Lung (tissue), 12 donors: ENCODE data around the gene CLPSL2. TPM values are rescaled to one million over a fixed set of nuclear protein-coding genes. Genes with fewer than 3 reads are reported as not detected.

ENCODE experiments used
- ATAC-seq: fragments of 200-7000 bp; cut with Tn5 transposase; one replicate; pipeline ENCODE4 v1.9.1; 2020; ENCODE audit warnings: moderate number of reproducible peaks; ENCODE audit not compliant: insufficient read depth, low FRiP score
- DNase-seq, 3 donors: peaks; one replicate each; pipeline ENCODE4 v3.0.0-alpha.2; 2013 to 2017
- H3K27ac ChIP-seq, 2 donors: one replicate each; pipeline ENCODE4 v1.5.1; 2013; ENCODE audit warnings: mild to moderate bottlenecking in 2 of 2, moderate library complexity in 2 of 2, control low read depth in 1 of 2, inconsistent platforms in 1 of 2, low read depth in 1 of 2, low read length in 1 of 2
- H3K27me3 ChIP-seq, 3 donors: one replicate each; pipeline ENCODE4 v1.5.1; 2013; ENCODE audit warnings: low read length in 2 of 3; ENCODE audit not compliant: control insufficient read depth in 3 of 3, insufficient read depth in 3 of 3
- H3K36me3 ChIP-seq, 4 donors: one replicate each; pipeline ENCODE4 v1.5.1; 2013; ENCODE audit warnings: low read length in 4 of 4, mild to moderate bottlenecking in 1 of 4, moderate library complexity in 1 of 4; ENCODE audit not compliant: control insufficient read depth in 4 of 4, insufficient read depth in 4 of 4
- H3K4me1 ChIP-seq, 5 donors: one replicate each; pipeline ENCODE4 v1.5.1; 2013; ENCODE audit warnings: low read length in 5 of 5, mild to moderate bottlenecking in 2 of 5, moderate library complexity in 1 of 5; ENCODE audit not compliant: control insufficient read depth in 5 of 5, insufficient read depth in 5 of 5
- H3K4me3 ChIP-seq: one replicate; pipeline ENCODE4 v1.5.1; 2013; ENCODE audit warnings: mild to moderate bottlenecking, control low read depth, moderate library complexity
- H3K9ac ChIP-seq, 2 donors: one replicate each; pipeline ENCODE4 v1.5.1; 2013; ENCODE audit warnings: low read length in 2 of 2, control low read depth in 1 of 2; ENCODE audit not compliant: insufficient read depth in 1 of 2
- H3K9me3 ChIP-seq, 4 donors: one replicate each; pipeline ENCODE4 v1.5.1; 2013; ENCODE audit warnings: low read length in 3 of 4, mild to moderate bottlenecking in 1 of 4, moderate library complexity in 1 of 4; ENCODE audit not compliant: control insufficient read depth in 4 of 4, insufficient read depth in 3 of 4
- WGBS, 2 donors: extraction: QIAGEN DNeasy Blood & Tissue Kit; methylation state at CpG; one replicate each; pipeline ENCODE4 v1.1.7; 2013; 5-methylcytosine and 5-hydroxymethylcytosine counted together
- polyA plus RNA-seq, 2 donors: library from polyadenylated mRNA; stranded (reverse); fragments of 200-250 nt; gene quantifications; one replicate each; pipeline ENCODE4 v1.2.1, GENCODE V29; 2013
- total RNA-seq, 2 donors: library from RNA; depleted of rRNA in 1 of 2; stranded (reverse); fragments of >200 nt in 1 of 2; gene quantifications; one replicate each; pipeline ENCODE4 v1.2.1, GENCODE V29; 2014 to 2021
- TF ChIP-seq, protein P1 (sequence below): IDR thresholded peaks from 2 replicates; pipeline ENCODE4 v1.5.1; 2012; ENCODE audit warnings: mild to moderate bottlenecking; ENCODE audit errors: control extremely low read depth, extremely low read depth
- donor health status: control.
- donor health status: control.
- donor health status: Bipolar disorder and iron deficiency.
- donor health status: healthy.
- donor health status: DM: yes; HTN: yes; CAD: no.

CLPSL2 gene
- total and polyA plus RNA-seq, 4 donors, result not detected

DNA sequence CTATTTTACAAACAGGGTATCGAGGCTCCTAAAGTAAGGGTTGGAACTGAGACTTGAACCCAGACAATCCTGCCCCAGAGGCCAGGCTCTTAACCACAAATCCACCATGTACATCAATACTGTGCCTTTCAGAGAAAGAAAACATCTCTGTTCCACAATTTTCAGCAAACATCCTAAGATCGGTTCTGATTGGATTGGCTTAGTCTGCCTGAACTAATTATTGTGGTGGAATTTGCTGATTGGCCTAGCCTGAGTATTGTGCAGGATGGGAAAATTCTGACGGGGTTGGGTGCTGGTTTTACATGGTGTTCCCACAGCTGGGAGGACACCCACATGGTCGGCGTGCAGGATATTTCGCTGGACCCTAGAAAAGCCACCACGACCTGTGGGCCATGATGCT, 4.3 kb downstream of the CLPSL2 start, which contains the start of gene CLPSL1:
Gene CLPSL1 (plus strand): TSS at position 301 of the 400 bp plus-strand sequence. CDS start 92 bp downstream, at position 393.
- Histone ChIP-seq H3K9ac (no peak within 1 kb of the TSS), H3K4me3 (no peak within 1 kb of the TSS), H3K27me3 (no peaks in the 10 kb centered on the region), H3K4me1 (no peaks in the 10 kb centered on the region), H3K9me3 (peaks cover 0 to 1% (median 0%) of the 10 kb centered on the region in 4 donors), H3K27ac (no peak within 1 kb of the TSS), H3K36me3 (no peaks in the 10 kb centered on the region)
- DNase-seq (no peak), ATAC-seq (no peak)
- WGBS, 2 donors, result 84 to 92% methylated on average over 7 of the region's 7 CpGs
- TF ChIP-seq, protein P1, sequence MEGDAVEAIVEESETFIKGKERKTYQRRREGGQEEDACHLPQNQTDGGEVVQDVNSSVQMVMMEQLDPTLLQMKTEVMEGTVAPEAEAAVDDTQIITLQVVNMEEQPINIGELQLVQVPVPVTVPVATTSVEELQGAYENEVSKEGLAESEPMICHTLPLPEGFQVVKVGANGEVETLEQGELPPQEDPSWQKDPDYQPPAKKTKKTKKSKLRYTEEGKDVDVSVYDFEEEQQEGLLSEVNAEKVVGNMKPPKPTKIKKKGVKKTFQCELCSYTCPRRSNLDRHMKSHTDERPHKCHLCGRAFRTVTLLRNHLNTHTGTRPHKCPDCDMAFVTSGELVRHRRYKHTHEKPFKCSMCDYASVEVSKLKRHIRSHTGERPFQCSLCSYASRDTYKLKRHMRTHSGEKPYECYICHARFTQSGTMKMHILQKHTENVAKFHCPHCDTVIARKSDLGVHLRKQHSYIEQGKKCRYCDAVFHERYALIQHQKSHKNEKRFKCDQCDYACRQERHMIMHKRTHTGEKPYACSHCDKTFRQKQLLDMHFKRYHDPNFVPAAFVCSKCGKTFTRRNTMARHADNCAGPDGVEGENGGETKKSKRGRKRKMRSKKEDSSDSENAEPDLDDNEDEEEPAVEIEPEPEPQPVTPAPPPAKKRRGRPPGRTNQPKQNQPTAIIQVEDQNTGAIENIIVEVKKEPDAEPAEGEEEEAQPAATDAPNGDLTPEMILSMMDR, result no peak

DNA sequence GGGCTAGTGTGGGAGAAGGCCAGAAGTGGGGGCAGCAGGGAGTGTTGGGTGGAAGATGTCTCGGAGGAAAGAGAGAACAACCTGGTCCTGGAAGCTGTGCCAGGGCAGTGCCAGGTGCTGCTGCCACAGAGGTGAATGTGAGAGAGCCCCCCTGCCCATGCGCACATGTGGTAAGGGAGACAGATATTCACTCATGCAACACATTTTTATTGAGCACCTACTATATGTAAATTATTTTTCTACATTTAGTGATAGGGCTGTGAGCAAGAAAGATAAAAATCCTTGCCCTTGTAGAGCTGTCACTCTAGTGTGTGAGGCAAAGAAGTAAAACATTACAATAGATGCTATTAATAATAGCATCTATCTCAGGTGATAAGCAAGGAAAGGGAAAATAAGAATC, 4.9 kb downstream of the CLPSL2 start:
- H3K9ac ChIP-seq, result no peak overlapping the region
- no peaks in the 10 kb centered on the region for H3K36me3 ChIP-seq
- no peaks in the 10 kb centered on the region for H3K4me1 ChIP-seq
- no peak overlapping the region for H3K27ac ChIP-seq
- peaks cover 0 to 1% (median 0%) of the 10 kb centered on the region in 4 donors for H3K9me3 ChIP-seq
- TF ChIP-seq, protein P1, result no peak
- DNase-seq (no peak), ATAC-seq (no peak)
- WGBS, 2 donors, result 95 to 100% methylated on average over 2 of the region's 2 CpGs
- no peak overlapping the region for H3K4me3 ChIP-seq
- peaks cover 0 to 3% (median 2%) of the 10 kb centered on the region in 3 donors for H3K27me3 ChIP-seq

DNA sequence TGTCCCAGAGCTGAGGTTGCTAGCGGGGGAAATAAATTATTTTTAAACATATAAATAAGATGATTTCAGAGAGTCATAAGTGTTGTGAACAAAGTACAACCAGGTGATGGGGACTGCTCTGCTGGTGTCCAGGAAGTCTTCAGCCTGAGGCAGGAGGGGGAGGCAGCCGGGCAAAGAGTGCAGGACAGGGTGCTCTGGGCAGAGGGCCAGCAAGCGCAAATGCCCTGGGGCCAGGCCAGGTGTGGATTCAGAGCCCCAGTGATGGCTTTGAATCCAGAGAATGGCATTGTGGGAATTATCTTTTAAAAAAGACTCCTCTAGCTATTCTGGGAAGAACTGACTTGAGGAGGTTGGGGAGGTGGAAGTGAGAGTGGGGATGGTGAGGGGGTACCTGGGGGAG, 6.0 kb downstream of the CLPSL2 start:
- peaks cover 0 to 10% (median 9%) of the 10 kb centered on the region in 3 donors for H3K27me3 ChIP-seq
- TF ChIP-seq, protein P1, result no peak
- no peak overlapping the region for H3K9ac ChIP-seq
- H3K36me3 ChIP-seq, result no peaks in the 10 kb centered on the region
- H3K4me3 ChIP-seq, result no peak overlapping the region
- no peak for ATAC-seq
- no peaks in the 10 kb centered on the region for H3K4me1 ChIP-seq
- 67 to 80% methylated on average over 3 of the region's 3 CpGs for WGBS, 2 donors
- peaks cover 0 to 3% (median 0%) of the 10 kb centered on the region in 4 donors for H3K9me3 ChIP-seq
- no peak for DNase-seq
- H3K27ac ChIP-seq, result no peak overlapping the region

DNA sequence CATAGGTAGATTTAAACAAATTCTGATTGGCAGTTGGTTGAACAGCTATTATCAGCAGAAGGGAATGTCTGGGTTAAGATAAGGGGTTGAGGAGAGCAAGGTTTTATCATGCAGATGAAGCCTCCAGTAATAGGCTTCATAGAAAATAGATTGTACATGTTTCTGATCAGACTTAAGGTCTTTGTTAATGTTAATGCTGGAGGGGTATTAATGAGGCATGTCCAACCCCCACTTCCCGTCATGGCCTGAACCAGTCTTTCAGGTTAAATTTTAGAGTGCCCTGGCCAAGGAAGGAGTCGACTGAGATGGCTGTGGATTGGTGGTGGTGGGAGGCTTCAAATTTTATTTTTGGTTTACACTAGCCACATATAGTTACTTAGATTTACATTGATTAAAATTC, 7.8 kb downstream of the CLPSL2 start:
- H3K4me3 ChIP-seq, result no peak overlapping the region
- ATAC-seq, result no peak
- H3K27me3 ChIP-seq, result peaks cover 0 to 15% (median 14%) of the 10 kb centered on the region in 3 donors

More for the DNA sequence above, 7.8 kb downstream of the CLPSL2 start:
- Histone ChIP-seq H3K9ac (no peak overlapping the region), H3K4me1 (no peaks in the 10 kb centered on the region), H3K27ac (no peak overlapping the region), H3K36me3 (no peaks in the 10 kb centered on the region), H3K9me3 (peaks cover 0 to 3% (median 0%) of the 10 kb centered on the region in 4 donors)
- TF ChIP-seq, protein P1, result no peak
- DNase-seq, result no peak
- WGBS, 2 donors, result 61 to 84% methylated on average over 2 of the region's 2 CpGs
